Germinal center (tissue), 1 donor: ENCODE measurements around the gene TEX13D.

ENCODE experiments used
- DNase-seq: peaks from one replicate; pipeline ENCODE4 v3.0.0; 2012; ENCODE audit warnings: mixed read lengths, low spot score

Gene TEX13D

GRCh38 chrX:124348182-124348581, 15.7 kb downstream of the TEX13D start:
- no peak for DNase-seq

GRCh38 chrX:124348885-124349453, 16.5 kb downstream of the TEX13D start:
- DNase-seq, result no peak

GRCh38 chrX:124354648-124355047, 22.2 kb downstream of the TEX13D start:
- no peak for DNase-seq

GRCh38 chrX:124358800-124359383, 26.4 kb downstream of the TEX13D start:
- DNase-seq, result no peak

GRCh38 chrX:124362072-124362471, 29.6 kb downstream of the TEX13D start:
- DNase-seq, result no peak

GRCh38 chrX:124362761-124363160, 30.3 kb downstream of the TEX13D start:
- DNase-seq, result no peak

- no peak for DNase-seq
These were observed 37.3 kb downstream of the TEX13D start for GRCh38 chrX:124369722-124370121.

- DNase-seq, result no peak
These were observed 40.9 kb downstream of the TEX13D start for GRCh38 chrX:124373348-124373747.

GRCh38 chrX:124378643-124379042, 46.2 kb downstream of the TEX13D start:
- no peak for DNase-seq

GRCh38 chrX:124383354-124383753, 50.9 kb downstream of the TEX13D start:
- DNase-seq, result no peak

GRCh38 chrX:124386401-124386800, 53.9 kb downstream of the TEX13D start:
- DNase-seq, result no peak
